Stimulated activated CD8-positive, alpha-beta memory T cell treated with anti-CD3 and anti-CD28 coated beads, Interleukin-15, amount 100 ng/mL, for 48 hours (primary cell): ENCODE measurements around the gene A2M.

ENCODE experiments used
- DNase-seq, 2 donors: peaks; one replicate each; pipeline ENCODE4 v3.0.0-alpha.2; 2020; ENCODE audit warnings: low read depth in 2 of 2

The A2M gene

DNA sequence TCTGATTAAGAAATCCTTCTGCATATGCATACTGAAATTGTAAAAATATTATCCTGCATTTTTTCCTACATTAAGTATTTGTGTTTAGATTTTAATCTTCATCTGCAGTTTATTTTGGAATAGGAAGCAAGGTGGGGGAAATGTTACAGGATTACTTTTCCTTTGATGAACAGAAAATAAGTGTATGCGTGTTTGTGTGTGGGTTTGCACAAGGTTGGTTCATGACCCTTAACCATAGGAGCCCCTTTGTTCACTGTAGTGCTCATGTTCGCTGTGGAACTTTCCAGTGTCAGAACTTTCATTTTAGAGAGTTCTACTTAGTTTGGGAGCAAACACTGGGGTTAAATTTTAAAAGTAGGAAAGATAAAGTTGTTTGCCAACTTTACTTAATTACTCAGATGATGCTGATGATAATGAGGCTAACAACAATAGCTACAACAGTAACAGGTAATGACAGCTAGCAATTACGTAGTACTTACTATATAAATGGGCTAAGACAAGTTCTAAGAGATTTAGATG is 6.4 kb upstream of the A2M start:
- DNase-seq = no peak

DNA sequence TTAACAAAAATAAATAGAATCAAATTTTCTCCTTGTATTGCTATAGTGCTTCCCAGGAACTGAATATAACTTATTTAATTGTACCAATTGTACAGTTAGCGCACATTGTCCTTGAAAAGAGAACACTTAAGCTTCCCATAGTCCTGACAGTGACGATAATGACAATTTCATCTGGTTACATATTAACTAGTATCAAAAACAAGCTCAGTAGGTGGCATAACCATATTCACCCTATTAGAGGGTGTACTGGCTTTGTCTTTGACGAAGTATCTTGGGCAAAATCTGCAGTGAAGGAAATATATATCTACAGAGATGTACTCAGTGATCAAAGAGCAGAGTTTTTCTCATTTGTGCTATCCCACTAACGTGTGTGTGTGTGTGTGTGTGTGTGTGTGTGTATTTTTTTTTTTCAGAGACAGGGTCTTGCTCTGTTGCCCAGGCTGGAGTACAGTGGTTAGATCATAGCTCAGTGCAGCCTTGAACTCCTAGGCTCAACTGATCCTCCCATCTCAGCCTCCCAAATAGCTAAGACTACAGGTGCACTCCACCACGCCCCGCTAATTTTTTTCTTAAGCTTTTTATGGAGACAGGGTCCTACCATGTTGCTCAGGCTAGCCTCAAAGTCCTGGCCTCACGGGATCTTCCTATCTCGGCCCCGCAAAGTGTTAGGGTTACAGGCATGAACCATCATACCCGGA is 4.9 kb upstream of the A2M start:
- DNase-seq = no peak

GRCh38 chr12:9118158-9118557 is 2.4 kb upstream of the A2M start:
- DNase-seq = no peak

- DNase-seq = no peak
These were observed 773 bp downstream of the A2M start for GRCh38 chr12:9114946-9115345.

DNA sequence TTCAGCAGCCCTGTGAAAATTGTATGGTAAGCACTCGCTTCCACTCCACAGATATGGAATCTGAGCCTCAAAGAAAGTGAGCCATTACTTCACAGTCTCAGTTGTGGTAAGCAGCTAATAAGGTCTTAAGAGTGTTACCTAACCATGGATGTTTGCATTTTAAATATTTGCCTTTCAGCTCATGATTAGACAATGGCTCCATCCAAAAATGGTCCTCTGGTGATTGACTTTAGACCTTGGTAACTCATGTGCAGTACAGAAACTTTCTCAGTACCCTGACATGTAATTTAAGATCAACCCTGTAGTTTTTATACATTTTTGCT is 1.8 kb downstream of the A2M start:
- no peak for DNase-seq

GRCh38 chr12:9113296-9113986 is 2.3 kb downstream of the A2M start:
- DNase-seq = no peak

GRCh38 chr12:9112076-9112853 is 3.5 kb downstream of the A2M start:
- no peak for DNase-seq

- no peak for DNase-seq
These were observed 4.2 kb downstream of the A2M start for GRCh38 chr12:9111525-9111924.

DNA sequence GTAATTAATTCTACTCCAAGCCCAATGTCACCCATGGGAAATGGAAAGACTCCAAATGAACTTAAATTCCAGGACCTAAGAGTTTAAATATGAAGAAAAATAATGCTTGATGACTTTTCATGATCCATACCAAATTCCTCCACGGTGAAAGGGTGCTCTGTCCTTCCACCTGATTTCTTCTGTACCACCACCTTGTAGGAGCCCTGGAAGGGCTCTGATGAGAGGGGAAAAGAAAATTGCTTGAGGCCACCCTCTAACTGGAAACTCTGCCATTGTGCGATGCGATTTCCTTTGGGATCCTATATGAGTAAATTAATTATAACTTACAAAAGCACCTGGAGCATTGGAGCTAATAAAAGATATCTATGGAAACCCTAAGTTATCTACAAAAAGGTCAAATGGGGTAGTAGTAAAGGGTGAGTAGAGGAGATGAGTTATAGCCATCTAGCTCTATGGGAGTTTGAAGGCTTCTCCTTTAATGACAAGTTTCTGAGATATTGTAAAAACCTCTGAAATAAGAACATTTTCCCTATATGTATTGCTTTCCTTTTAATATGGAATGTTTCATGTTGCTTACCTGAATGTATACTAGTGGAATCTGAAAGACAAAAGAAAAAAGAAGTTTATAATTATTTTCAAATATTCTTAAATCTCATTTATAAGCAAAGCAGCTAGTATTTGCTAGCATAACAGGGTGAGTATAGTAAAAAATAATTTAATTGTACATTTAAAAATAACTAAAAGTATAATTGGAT is 5.8 kb downstream of the A2M start:
- no peak for DNase-seq

- DNase-seq = no peak
These were observed 6.6 kb downstream of the A2M start for GRCh38 chr12:9109213-9109522.

- DNase-seq = no peak
These were observed 7.1 kb downstream of the A2M start for GRCh38 chr12:9108504-9109212.

GRCh38 chr12:9107542-9107873 is 8.2 kb downstream of the A2M start:
- DNase-seq = no peak

- no peak for DNase-seq
These were observed 8.8 kb downstream of the A2M start for GRCh38 chr12:9106610-9107541.

DNA sequence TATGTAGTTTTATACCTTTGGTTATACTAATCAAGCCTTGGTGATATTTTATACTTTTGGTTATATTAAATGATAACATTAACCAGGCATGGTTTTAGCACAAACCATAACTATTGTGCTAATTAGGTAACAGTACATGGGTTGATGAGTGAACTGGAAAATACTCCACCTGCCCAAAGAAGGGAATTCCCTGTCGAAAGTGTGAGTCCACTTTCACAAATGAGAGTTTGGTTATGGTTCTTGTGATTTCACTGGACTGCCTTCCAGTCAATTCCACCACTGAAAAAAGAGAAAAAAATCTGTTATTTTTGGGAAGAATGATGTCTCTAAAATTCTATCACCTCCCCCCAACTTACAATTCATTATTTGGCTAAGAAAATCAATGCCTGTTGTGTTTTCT is 9.7 kb downstream of the A2M start:
- no peak for DNase-seq

DNA sequence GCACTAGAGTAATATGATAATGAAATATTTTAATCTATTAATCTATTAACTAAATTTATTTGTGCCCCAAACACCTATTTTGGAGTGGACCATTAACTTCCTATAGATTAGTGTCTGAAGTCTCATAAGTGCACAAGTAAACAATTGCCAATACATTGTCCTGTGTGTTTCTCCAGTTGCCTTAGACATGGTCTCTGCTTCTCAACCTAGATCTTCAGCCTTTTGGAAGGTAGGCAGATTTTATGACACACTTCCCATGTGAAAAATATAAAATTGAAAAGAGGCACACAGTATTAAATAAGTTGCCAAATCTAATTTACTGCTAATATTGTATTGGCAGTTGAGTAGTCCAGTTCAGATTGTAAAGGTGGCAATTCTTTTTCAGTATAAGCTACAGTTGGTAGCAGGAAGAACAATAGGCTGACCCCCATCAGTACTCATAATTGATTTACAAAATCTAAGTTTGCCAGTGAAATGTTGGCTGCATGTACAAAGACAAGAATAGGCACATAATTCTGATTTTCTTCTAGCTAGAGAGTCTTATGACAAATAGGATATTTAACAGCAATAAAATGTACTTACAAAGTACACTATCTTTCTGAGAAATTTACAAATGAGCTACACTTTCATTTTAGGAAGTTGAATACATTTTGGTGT is 10.8 kb downstream of the A2M start:
- no peak for DNase-seq

- no peak for DNase-seq
These were observed 11.6 kb downstream of the A2M start for GRCh38 chr12:9104087-9104486.

GRCh38 chr12:9103050-9103849 is 12.5 kb downstream of the A2M start:
- DNase-seq = no peak

- DNase-seq = no peak
These were observed 14.6 kb downstream of the A2M start for GRCh38 chr12:9101018-9101687.
